Fibroblast of upper back skin (primary cell): ENCODE results near the gene MICALL2.

Source experiments
- DNase-seq: peaks from one replicate; pipeline ENCODE4 v3.0.0-alpha.2; 2013

The MICALL2 gene

GRCh38 chr7:1458683-1459511, at the start of gene MICALL2:
Gene MICALL2, minus strand, starts transcription at chr7:1459470. Its CDS starts 144 bp downstream, at chr7:1459326.
- DNase-seq = peak; percentile 88

DNA sequence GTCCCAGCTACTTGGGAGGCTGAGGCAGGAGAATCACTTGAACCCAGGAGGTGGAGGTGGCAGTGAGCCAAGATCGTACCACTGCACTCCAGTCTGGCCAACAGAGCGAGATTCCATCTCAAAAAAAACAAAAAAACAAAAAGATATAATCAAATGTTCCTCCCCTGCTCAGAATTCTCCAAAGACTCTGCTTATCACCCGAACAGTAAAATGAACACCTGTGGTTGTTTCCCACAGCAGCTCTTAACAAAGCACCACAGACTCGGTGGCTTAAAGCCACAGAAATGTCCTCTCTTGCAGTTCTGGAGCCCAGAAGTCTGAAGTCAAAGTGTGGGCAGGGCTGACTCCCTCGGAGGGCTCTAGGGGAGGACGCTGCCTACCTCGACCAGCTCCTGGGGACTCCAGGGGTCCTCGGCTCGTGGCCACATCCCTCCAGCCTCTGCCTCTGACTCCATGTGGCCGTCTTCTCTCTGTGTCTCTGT, 49.0 kb upstream of the MICALL2 start:
- DNase-seq = no peak

DNA sequence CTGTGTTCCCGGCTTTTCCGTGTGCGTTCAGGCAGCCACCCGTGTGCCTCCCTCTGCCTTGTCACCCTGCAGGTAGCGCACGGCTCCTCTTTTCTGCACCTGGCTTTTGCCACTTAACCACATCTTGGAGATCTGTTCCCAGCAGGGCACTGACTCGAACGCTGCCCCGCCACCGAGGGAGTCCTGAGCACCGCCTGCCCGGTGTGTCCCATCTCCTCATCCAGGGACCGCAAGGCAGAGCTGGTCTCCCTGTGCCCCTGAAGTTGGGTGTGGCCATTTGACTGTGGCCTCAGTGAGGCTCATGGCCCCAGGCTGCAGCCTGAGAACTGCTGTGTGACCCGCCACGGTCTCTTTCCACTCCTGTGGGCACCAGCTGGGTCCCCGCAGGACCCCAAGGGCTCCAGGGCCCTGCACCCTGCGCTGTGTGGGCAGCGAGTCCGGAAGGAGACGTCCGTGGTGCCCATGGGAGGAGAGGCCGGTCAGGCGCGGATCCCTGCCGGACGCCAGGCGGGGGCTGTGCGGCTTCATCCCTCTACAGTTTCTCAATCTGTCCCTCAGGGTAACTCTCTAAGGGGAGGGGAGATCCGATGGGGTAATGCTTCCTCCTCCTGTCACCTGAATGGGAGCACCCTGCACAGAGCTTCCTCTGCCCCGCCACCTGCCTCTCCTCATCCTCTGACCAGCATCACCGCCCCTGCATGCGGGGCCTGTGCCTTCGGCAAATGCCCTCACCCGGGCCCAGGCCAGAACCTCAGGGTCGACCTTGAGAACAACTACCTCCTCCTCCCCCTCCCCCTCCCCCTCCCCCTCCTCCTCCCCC, 46.7 kb upstream of the MICALL2 start:
- no peak for DNase-seq

DNA sequence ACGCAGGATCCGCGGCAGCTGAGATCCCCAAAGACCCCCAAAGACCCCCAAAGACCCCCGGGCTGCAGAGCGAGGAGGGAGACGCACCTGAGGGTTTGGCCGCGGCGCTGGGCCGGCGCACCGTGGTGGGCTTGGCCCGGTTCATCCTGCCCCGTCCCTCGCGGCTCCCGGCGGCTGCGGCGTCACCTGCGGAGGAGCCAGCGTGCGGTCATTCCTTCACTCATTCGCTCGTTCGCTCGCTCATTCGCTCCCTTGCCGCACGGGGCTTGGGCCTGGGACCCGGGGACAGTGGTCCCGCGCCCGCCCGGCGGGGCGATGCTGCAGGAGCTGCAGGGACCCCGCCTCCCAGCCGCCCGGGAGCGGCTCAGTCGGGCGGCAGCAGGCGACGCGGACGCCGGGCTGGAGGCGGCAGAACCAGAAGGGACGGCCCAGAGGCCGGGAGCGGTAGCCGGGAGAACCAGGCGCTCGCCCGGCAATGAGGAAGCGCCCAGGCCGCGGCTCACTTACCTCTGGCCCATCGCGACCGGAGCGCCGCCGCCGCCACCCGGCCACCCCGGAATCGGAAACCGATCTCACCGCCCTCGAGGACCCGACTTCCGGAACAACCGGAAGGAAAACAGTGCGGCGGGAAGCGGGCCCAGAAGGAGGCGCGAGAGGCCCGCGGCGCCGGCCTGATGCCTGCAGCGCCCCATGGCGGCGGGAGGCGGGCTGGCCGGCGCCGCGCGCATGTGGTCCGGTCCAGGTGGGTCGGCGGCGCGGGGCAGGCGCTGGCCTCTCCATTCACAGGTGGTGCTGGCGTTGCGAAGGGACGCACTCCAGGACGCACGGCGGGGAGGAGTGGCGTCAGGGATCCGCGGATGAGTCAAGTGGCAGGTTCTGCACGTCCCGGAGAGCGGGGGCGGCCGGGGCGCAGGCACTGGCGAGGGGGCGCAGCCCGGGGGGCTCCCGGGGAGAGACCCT, 44.8 kb upstream of the MICALL2 start, which contains the start of gene INTS1:
INTS1 (minus strand) TSS at position 574 of the 960 bp plus-strand sequence; CDS start at position 145, 429 bp downstream.
- DNase-seq = peak; percentile 87

DNA sequence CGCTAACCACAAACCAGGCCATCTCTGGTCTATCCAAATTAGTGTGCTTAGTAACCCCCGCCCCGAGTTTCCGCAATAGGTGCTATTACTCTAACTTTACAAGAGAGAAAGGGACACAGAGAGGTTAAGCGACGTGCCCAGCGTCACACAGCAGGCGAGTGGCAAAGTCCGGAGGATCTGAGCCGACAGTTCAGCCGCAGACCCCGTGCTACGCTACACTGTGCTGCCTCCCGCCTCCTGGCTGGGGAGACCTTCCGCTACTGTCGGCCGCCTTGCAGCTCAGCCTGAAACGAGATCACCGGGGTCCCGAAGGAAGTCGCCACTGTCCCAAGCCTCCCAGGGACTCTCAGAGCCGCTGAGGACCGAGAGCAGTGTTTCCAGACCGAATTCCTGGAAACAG, 44.1 kb upstream of the MICALL2 start:
- no peak for DNase-seq

DNA sequence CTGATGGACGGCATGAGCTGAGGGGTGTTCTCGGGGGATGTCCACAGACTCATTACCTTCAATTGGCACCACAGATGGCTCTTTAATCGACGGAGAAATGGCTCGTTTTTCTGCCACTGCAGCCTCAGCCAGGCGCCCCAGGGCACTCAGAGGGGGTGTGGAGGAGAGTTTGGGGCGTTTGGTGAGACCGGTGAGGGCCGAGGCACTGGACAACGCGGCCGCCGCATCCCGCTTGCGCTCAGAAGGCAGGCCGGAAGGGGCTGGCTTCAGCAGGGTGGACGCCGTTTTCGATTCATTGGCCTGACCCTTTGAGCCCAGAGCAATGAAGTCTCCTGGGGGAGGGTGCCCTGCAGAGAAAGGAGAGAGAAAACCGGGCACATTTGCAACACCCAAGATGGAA, 43.6 kb upstream of the MICALL2 start:
- DNase-seq = no peak

GRCh38 chr7:1501487-1502270, 42.4 kb upstream of the MICALL2 start:
- no peak for DNase-seq

GRCh38 chr7:1500064-1500807, 41.0 kb upstream of the MICALL2 start:
- DNase-seq = no peak

DNA sequence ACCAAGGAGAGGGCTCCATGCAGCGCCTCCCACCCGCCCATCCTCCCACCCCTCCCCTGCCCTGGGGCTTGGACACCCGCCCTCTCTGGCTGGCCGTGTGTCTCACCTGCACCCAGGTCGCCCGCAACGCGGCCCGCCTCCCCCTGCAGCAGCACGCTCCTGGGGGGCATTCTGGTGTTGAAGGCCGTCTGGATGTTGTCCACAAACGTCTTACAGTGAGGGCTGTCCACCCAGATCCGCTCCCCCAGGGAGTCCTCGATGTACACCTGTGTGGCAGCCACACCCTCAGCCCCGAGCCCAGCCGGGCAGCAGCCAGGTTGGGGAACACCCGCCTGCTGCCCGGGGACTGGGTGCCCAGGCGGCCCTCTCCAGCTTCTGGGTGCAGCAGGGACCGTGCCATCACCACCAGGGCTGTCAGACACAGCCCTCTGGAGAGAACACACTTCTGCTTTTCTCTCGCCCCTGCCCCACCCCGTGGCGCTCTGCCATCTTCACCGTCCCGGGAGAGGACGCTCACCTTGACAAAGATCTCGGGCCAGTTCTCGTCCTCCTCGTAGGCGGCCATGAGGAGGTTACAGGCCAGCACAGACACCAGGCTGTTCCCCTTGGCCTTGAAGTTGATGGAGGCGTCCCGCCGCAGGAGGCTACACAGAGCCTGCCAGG, 40.2 kb upstream of the MICALL2 start:
- DNase-seq = no peak

- DNase-seq = no peak
Observed at GRCh38 chr7:1498370-1499305, 39.4 kb upstream of the MICALL2 start.

GRCh38 chr7:1497293-1497927, 38.1 kb upstream of the MICALL2 start:
- DNase-seq = no peak

DNA sequence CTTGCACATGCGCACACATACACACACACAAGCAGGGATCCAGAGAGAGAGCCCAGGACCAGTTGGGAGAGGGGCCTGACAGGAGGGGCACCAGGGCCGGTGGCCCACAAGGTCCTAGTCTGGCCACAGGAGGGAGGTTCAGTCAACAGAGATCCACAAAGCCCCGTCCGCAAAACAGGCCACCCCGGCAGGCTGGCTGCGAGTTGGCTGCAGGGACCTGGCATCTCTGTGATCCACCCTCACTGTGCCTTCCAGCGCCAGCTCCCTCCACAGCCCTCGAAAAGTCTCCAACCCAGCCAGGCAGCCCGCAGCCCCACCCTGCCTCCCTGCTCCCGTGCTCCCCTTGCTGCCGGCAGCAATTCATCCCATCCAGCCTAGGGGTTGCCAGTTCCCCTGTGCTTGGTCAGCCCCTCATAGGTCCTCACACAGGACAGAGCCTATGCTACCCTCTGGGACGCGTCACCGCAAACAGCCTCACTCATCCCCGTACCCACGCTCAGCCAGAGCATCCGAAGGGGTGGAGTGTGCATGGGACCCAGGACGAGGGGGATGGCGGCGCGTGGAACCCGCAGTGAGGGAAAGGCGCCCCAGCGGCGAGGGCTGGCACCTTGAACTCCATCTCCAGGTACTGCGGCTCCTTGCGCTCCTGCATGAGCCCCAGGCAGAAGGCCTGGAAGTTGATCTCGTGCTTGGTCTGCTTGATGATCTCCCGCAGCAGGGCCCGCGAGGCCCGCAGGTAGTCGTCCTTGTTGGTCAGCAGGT, 37.4 kb upstream of the MICALL2 start:
- no peak for DNase-seq

- DNase-seq = no peak
Observed at GRCh38 chr7:1495564-1496242, 36.4 kb upstream of the MICALL2 start.

DNA sequence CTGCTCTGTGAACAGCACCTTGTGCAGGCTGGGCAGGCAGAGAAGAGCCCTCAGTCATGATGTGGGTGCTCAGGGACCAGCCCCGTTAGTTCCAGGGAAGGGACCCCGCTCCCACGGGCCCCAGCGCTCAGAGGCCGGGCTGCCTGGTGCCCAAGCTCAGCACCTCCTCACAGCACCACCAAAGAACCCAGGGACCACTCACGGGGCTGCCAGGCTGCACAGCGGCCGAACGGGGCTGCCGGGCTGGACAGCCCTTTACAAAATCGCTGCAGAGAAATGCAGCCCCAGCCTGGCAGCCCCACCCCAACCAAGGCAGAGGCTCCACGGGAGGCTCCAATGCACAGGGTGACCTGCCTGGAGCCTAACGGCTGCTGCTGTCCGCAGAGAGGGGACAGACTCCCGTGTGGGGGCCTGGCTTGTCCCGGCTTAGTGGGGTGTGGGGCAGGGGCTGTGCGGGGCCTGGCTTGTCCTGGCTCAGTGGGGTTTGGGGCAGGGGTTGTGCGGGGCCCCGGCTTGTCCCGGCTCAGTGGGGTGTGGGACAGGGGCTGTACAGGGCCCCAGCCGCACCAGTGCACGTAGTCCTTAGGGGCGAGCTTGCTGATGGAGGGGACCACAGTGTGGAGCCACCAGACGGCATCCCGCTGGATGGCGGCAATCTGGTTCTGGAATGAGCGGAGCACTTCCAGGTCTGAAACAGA, 35.7 kb upstream of the MICALL2 start:
- no peak for DNase-seq

DNA sequence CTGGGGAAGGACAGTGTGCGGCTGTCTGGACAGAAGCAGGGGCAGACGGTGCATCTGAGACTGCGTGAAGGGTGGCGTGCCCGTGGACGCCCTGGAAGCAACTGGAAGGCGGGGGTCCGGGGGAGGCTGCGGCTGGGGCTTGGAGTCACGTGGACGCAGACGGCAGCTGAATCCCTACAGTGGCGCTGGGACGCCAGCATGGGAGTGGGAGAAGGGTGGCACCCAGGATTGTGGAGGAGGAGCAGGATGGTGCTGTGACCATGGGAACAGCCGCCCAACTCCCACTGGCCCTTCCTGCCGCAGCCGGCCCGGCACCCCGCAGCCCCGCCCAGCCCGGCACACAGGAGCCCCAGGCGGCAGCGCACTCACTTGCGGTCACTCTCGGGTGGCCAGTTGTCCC, 35.2 kb upstream of the MICALL2 start:
- DNase-seq = no peak

DNA sequence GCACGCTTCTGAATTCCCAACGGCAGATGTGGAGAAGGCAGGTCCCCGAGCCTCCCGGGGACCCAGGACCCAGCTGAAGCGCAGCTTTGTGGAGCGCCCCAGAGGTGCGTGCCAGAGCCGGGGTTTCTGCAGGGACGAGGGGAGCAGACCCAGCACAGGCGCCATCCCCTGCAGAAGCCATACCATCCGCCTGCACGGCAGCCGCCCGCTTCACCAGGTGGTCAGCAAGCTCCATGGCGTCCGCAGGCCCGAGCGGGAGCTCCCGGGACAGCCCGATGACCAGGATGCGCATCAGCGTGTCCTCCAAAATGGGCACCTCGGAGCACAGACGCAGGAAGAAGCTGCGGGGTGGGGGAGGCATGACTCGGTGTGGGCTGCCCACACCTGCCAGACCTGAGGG, 34.3 kb upstream of the MICALL2 start:
- DNase-seq = no peak

DNA sequence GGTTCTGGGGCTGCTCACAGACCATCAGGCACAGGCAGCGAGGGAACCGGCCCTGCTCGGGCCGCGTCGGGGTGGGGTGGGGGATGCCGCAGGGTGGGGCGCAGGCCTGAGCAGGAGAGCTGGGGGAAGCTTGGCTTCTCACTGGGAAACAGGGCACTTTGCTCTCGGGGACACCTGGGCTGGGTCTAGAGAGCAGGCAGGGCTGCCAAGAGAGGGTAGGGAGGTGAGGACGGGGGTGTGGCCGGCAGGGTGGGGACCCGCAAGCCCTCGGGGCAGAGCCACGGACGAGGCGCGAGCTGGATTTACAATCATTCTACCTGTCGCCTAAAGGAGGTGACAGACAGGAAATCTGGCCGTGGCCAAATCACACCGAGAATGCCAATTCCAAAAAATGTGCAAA, 33.9 kb upstream of the MICALL2 start:
- no peak for DNase-seq
